Measurements from ENCODE around the gene FXYD3.
A peak's percentile ranks its signal among the peaks of the same experiment; 100 is the strongest.

FXYD3 gene

DNA sequence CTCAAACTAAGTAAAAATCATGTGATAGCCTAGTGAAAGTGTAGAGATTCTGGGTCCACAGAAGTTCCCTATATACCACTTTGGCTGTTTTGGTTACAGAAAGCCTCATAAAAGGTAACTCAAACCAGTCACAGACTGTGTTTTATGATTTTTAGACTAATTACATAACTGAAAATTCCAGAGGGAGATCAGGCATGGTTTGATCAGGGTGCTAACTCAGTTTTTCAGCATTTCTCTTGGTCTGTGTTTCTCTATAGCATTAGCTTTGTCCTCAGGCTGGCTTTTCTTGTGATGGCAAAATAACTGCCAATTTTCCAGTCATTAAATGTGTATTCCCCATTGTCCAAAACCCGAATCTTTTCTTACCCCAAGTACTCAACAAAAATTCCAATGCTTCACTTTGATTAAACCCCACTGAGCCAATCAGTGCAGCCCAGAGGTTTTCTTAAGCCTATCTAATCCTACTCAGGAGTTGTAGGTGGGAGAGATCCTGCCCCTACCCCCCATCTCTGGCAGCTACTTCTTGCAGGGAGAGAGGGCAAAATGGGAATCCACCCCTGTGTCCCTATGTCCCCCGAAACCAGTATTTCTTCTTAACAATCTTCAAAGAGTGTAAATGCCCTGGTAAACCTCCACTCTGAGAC, 8.6 kb upstream of the FXYD3 start:
- DNase-seq, result no peak

- no peak for DNase-seq
These were observed 8.1 kb upstream of the FXYD3 start for GRCh38 chr19:35107545-35107944.

DNA sequence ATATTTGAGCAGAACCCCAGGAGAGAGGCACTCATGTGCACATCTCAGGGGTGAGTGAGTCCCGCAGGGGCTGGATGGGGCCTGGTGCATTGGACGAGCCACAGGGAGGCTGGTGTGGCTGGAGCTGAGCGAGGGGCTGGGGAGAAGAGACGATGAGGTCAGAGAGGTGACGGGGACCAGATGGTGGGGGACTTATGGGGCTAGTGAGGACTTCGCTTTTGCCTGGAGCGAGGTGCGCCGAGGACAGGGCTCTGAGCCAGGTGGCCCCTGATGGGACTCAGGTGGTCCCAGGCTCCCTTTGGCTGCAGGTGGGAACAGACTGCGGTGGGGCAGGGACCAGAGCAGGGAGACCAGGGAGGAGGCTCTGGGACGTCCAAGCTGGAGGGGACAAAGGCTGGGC, 6.9 kb upstream of the FXYD3 start:
- DNase-seq, result no peak

DNA sequence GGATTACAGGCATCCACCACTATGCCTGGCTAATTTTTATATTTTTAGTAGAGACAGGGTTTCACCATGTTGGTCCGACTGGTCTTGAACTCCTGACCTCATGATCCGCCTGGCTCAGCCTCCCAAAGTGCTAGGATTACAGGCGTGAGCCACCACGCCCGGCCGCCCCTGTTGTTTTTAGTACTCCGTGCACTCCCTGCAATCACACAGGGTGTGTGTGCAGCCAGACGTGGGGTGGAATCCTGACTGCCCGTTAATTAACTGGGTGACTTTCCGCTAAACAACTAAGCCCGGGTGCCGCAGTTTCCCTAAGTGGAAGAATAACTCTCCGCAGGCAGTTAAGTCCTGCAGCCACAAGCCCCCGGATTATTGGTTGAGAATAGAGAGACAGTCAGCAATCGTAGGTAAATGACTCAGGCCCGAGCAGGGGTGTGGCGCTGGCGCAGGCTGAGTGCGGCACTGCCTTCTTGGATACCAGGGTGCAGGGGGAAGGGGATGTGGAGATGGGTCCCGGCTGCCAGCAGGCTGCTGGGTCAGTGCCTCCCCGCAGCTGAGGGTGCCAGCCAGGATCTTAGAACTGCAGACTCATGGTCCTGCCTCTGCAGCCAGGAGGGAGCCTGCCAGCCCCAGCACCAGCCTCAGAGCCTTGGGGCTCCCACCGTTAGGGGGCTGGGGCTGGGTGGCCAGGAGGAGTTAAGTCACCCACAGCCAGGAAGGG, 6.1 kb upstream of the FXYD3 start:
- no peak for DNase-seq

DNA sequence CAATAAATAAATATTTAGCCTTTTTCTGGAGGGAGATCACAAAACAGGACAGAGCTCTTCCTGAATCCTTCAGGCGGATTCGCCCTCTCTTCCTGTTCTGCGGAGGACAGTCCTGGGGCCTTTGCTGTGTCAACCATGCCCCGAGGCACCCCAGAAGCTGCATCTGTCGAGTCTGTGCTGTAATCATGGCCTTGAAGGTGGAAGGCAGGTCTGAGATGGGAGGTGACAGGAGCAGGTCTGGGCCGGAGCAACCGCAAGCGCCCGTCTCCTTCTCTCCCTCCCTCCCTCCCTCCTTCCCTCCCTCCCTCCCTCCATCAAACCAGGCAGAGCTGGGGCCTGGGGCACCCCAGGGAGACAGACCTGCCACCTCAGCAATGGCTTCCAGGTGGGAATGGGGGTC, 4.6 kb upstream of the FXYD3 start:
- DNase-seq, result no peak

- DNase-seq, result no peak
These were observed 2.5 kb upstream of the FXYD3 start for GRCh38 chr19:35112995-35113688.

- DNase-seq, result peak; percentile 49
These were observed 1.1 kb upstream of the FXYD3 start for GRCh38 chr19:35114353-35115176.

GRCh38 chr19:35116072-35116801, 614 bp downstream of the FXYD3 start:
- DNase-seq, result no peak

DNA sequence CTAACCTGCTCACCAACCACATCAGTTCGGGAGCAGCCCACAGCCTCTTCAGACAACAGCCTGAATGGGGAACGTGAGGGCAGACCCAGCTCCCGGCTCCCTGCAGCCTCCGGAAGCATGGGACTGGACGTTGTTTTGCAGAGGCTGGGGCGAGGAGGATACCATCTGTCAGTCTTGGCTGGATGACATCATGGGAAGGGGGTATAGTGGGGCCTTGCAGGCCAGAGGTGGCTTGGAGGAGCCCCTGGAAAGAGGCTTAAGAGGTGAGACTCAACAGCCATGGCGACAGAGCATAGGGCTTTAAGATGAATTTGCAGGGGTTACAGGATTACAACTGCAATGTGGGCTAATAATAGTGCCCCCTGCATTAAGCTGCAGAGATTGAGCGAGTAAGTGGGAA, 1.5 kb downstream of the FXYD3 start:
- DNase-seq, result no peak

GRCh38 chr19:35117799-35118198, 2.2 kb downstream of the FXYD3 start:
- DNase-seq, result no peak

DNA sequence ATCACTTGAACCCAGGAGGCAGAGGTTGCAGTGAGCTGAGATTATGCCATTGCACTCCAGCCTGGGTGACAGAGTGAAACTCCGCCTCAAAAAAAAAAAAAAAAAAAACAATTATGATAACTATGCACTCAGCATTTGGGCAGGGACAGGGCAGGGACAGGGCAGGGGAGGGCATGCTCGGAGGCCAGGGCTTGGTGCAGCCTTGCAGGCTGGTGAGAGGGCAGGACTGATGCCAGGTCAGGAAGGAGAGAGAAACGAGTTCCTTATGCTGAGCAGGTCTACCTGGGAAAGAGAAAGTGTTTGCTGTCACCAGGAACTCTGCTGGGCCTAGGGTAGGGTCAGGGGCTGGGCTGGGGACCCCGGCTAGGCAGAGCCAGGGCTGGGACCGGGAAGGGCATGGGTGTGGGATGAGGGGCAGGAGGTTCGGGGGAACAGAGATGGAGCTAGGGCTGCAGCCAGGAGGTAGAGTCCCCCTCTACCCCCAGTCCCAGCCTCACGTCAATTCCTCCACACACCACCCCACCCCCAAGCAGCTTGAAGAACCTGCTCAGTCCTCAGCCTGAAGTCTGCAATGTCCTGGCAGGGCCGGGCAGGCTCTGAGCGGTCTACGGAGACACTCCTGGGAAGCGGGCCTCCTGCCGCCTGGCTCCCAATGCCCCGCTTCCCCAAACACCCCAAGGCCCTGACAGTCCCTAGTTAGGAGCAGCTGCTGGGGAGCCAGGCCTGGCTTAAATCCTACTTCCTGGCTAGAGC, 2.8 kb downstream of the FXYD3 start:
- DNase-seq, result no peak

- no peak for DNase-seq
These were observed 3.5 kb downstream of the FXYD3 start for GRCh38 chr19:35119091-35119490.

- DNase-seq, result no peak
These were observed 4.0 kb downstream of the FXYD3 start for GRCh38 chr19:35119578-35120155.

- DNase-seq, result peak; percentile 79
These were observed 4.9 kb downstream of the FXYD3 start for GRCh38 chr19:35120492-35120891.

DNA sequence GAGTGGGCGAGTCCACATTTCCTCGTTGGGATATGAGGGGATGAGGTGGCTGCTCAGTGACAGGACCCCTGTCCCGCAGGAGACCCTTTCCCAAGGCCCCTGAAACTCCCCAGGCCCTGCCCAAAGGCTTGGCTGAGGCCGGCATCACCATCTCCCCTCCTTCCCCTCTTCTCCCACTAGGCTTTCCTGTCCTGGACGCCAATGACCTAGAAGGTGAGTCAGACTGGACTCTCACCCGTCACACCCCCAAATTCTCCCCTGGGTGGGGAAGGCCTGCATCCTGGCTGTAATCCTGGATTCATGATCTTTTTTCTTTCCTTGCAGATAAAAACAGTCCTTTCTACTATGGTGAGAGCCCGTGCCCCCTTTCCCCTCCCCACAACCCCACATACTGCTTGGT, 5.3 kb downstream of the FXYD3 start:
- no peak for DNase-seq

DNA sequence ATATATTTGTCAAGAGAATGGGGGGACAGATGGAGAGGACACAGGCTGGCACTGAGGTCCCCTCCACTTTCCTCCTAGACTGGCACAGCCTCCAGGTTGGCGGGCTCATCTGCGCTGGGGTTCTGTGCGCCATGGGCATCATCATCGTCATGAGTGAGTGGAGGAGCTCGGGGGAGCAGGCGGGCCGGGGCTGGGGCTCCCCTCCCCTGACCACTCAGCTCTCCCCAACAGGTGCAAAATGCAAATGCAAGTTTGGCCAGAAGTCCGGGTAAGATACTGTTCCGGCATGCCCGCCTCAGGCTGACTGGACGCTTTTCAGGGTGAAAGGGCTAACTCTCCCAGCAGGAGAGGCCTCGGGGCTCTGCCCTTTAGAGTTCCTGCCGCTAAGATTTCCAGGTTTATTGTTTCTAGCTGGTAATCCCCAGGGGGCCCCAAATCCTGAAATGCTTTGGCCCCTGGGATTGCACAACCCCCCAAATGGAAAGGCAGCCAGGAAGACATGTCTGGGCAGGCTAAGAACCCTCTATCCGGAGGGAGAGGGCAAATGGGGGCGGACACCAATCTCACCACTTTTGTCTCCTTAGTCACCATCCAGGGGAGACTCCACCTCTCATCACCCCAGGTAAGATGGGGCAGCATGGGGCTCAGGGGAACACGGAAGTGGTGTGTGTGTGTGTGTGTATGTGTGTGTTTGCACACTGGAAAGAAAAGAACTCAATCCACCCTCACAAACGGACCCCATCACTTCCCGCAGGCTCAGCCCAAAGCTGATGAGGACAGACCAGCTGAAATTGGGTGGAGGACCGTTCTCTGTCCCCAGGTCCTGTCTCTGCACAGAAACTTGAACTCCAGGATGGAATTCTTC, 7.3 kb downstream of the FXYD3 start:
- DNase-seq, result no peak

GRCh38 chr19:35123573-35123972, 8.0 kb downstream of the FXYD3 start:
- DNase-seq, result no peak

DNA sequence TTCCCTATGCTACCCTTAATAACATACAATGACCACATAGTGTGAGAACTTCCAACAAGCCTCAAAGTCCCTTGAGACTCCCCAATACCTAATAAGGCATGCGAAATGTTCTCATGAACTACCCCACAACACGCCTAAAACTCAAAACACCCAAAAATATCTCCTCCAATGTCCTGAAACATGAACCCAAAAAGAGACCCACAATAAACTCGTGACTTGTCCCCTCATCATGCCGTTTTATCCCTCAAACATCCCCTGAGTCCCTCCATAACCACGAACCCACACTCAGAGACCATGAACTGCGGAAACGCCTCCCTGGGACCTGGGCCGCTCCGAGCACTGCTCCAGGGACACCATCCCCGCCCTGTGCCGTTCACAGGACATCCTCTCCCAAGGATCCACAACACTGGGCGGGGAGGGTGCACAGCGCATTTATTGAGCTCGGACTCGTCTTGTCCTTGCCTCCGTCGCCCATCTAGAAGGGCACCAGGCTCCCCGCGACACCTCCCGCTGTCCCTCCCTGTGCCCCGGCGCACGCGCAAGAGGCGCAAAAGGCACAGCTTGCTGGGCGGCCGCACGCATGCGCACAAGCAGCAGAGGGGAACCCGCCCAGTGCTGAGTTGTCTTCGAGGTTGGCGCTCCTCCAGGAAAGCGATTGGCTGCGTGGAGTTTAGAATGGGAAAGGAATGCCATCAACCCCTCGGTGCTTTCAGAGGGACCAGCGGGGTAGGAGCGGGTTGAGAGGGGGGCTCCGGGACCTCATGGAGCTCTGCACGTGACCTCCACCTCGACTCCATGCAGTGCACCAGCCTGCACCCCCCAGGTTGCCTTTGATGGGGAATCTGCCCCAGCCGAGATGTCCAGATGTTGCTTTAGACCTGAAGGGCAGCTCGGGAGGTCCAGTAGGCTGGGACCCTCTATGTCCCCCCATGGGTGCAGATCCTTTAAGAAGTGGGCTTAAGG, 8.8 kb downstream of the FXYD3 start:
- peak; percentile 95 for DNase-seq

GRCh38 chr19:35125270-35125717, 9.7 kb downstream of the FXYD3 start:
- DNase-seq, result no peak

All from fibroblast of skin of abdomen (primary cell).